ENCODE results near the gene FUT3. TPM values are rescaled to one million over a fixed set of nuclear protein-coding genes. Genes with fewer than 3 reads are reported as not detected.

Gene FUT3
- total and polyA plus RNA-seq, 9 of the 15 experiments (the other 6 are each of a cell fraction or from before 2014, with no cell fraction given) = 0.09 TPM; not detected in 8

GRCh38 chr19:5817218-5817617, 34.0 kb downstream of the FUT3 start (continued):
- TF ChIP-seq REST (IDR thresholded peaks at IDR 0.05; ENCODE audit: borderline replicate concordance) (no peak), REST (CRISPR knock-in tag; IDR thresholded peaks at IDR 0.05; ENCODE audit: low read depth) (no peak), KLF1 (tag; IDR thresholded peaks at IDR 0.05) (no peak), ELF2 (CRISPR knock-in tag; IDR thresholded peaks at IDR 0.05) (no peak), MCM7 (IDR thresholded peaks at IDR 0.05) (no peak), ZNF512 (tag; IDR thresholded peaks at IDR 0.05) (peak; percentile 78), ATF7 (IDR thresholded peaks at IDR 0.05) (no peak), PREB (CRISPR knock-in tag; IDR thresholded peaks at IDR 0.05) (no peak), FOXK1 (CRISPR knock-in tag; IDR thresholded peaks at IDR 0.05; ENCODE audit: borderline replicate concordance) (no peak), SLC30A9 (CRISPR knock-in tag; IDR thresholded peaks at IDR 0.05) (no peak), HOXB6 (CRISPR knock-in tag; IDR thresholded peaks at IDR 0.05; ENCODE audit: borderline replicate concordance) (no peak)

Data from K562 (cell line).